ENCODE results near the gene KCNK13.

The KCNK13 gene

GRCh38 chr14:90137807-90138206, 76.0 kb downstream of the KCNK13 start:
- no peak for DNase-seq

- no peak for DNase-seq
Observed at GRCh38 chr14:90139199-90139598, 77.4 kb downstream of the KCNK13 start.

GRCh38 chr14:90140298-90140955, 78.6 kb downstream of the KCNK13 start:
- no peak for DNase-seq

- no peak for DNase-seq
Observed at GRCh38 chr14:90140956-90141316, 79.1 kb downstream of the KCNK13 start.

GRCh38 chr14:90153429-90153828, 91.6 kb downstream of the KCNK13 start:
- DNase-seq, result no peak

GRCh38 chr14:90154110-90154509, 92.3 kb downstream of the KCNK13 start:
- no peak for DNase-seq

- no peak for DNase-seq
Observed at GRCh38 chr14:90159146-90159545, 97.4 kb downstream of the KCNK13 start.

GRCh38 chr14:90159688-90160087, 97.9 kb downstream of the KCNK13 start:
- DNase-seq, result no peak

GRCh38 chr14:90161129-90161528, 99.3 kb downstream of the KCNK13 start:
- DNase-seq, result no peak

- DNase-seq, result no peak
Observed at GRCh38 chr14:90168425-90169105, 106.8 kb downstream of the KCNK13 start.

- DNase-seq, result no peak
Observed at GRCh38 chr14:90175631-90176030, 113.8 kb downstream of the KCNK13 start.

- no peak for DNase-seq
Observed at GRCh38 chr14:90177539-90178189, 115.9 kb downstream of the KCNK13 start.

- DNase-seq, result no peak
Observed at GRCh38 chr14:90179357-90179756, 117.6 kb downstream of the KCNK13 start.

GRCh38 chr14:90179809-90180779, 118.3 kb downstream of the KCNK13 start:
- no peak for DNase-seq

- DNase-seq, result no peak
Observed at GRCh38 chr14:90184094-90184493, 122.3 kb downstream of the KCNK13 start.

- no peak for DNase-seq
Observed at GRCh38 chr14:90184571-90185266, 122.9 kb downstream of the KCNK13 start.

- DNase-seq, result no peak
Observed at GRCh38 chr14:90188588-90188987, 126.8 kb downstream of the KCNK13 start.

- no peak for DNase-seq
Observed at GRCh38 chr14:90191154-90191553, 129.4 kb downstream of the KCNK13 start.

- no peak for DNase-seq
Observed at GRCh38 chr14:90191585-90191984, 129.8 kb downstream of the KCNK13 start.

GRCh38 chr14:90193925-90194324, 132.1 kb downstream of the KCNK13 start:
- DNase-seq, result no peak

GRCh38 chr14:90194706-90195105, 132.9 kb downstream of the KCNK13 start:
- DNase-seq, result no peak

GRCh38 chr14:90198541-90199060, 136.8 kb downstream of the KCNK13 start:
- DNase-seq, result no peak

All from NCI-H510A (cell line).